Measurements from ENCODE around the gene TOP2B.

TOP2B gene

DNA sequence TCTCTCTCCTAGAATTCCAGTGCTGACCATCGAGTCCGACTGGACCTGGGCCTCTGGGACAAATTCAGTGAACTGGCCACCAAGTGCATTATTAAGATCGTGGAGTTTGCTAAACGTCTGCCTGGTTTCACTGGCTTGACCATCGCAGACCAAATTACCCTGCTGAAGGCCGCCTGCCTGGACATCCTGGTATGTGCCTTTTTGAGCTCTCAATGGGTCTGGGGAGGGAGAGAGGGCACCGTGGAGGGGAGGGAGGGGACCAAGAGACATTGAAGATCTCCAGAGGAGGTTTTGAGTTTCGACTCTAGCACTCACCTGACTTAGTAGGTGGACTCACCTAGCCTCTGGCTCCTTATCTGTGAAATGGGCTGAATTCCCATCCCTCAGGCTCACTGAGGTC, 84.2 kb downstream of the TOP2B start:
- DNase-seq, result no peak

- DNase-seq, result no peak
Observed at GRCh38 chr3:25578059-25578458, 86.6 kb downstream of the TOP2B start.

DNA sequence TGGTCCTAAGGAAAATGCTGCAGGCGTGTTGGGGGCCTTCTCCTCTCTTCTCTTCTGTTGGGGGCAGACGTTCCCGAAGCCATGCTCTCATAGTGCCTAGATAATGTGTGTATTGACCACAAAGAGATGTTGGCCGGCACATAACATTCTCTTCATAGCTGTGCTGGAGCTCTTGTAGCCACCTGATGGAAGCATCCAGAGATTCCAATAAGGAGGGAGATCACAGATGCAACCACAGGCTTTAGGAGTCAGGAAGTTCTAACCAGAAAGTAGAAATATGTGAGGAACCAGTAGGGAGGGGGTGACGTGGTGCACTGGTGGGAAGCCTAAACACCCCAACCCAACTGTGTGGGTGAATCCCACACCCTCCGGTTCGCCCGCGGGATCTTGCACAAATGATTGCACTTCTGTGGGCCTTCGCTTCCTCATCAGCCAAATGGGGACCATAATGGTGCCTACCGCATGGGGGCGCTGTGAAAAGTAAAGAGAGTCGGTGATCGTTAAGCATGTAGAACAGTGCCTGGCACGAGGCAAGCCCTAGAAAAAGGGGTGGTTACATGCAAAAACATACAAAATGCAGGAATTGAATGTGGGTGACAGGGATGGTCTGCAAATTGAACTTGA, 87.8 kb downstream of the TOP2B start:
- DNase-seq, result no peak

DNA sequence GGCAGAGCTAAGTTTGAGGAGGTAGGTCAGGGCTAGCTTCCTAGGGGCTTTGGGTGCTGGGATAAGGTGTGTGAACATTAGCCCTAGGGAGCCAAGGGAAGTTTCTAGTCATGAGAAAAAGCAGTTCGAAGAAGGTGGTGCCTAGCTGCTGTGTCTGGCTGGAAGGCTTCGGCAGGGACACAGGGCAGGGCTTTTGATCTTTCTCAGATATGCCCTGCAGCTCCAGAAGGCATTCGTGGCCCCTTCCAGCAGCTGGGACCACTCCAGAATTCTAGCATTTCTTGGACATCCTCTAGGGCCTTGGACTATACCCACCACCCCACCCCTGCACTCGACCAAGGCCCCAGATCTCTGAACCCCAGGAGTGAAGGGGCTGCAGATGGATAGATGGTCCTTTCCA, 88.6 kb downstream of the TOP2B start:
- DNase-seq, result no peak

DNA sequence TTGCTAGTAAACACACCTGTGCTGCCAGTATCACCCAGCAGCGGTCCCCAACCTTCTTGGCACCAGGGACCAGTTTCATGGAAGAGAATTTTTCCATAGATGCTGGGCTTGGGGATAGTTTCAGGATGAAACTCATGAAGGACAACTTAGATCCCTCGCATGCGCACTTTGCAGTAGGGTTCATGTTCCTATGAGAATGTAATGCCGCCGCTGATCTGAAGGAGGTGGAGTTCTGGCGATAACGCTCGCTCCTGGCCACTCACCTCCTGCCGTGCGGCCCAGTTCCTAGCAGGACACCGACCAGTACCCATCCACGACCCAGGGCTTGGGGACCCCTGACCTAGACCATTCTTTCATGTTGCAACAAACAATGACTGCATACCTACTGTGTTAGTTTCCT, 89.7 kb downstream of the TOP2B start:
- DNase-seq, result no peak

GRCh38 chr3:25574172-25574765, 90.4 kb downstream of the TOP2B start:
- no peak for DNase-seq

GRCh38 chr3:25573386-25574171, 91.1 kb downstream of the TOP2B start:
- DNase-seq, result no peak

DNA sequence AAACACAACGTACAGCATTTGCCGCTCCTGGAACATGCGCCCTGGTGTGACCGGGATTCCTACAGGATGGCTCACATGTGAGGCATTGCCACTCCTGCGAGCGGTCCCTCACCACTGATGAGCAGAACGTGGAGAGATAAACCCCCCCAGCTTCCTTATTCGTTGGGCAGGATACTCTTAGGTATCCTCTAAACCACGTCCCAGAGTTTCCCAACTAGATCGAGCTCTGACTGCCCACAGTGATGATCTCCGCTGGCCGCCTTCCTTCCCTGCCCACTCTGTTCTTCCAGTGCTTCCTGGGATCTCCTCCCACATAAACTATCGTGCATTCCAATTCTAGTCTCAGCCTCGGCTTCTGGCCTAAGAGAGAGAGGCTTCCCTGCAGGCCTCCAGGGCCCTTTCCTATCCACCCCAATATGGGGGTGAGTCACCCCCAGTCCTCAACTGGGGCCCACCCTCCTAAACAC, 91.8 kb downstream of the TOP2B start:
- DNase-seq, result no peak

DNA sequence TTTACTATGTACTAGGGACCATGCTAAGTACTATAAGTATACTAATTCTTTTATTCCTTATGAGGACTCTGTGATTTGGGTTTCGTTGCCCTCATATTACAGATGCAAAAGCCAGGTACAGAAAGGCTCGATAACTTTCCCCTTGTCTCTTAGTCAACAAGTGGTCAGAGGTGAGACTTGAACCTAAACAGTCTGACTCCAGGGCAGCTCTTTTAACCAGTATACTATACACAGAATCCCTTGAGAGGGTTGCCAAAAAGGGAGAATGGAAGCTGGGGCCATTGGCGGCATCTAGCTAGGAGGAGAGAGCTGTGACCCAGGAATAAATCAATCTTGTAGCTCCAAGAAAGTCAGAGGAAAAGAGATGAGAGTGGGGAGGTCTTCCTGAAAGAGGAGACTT, 92.4 kb downstream of the TOP2B start:
- no peak for DNase-seq

GRCh38 chr3:25571285-25571684, 93.4 kb downstream of the TOP2B start:
- no peak for DNase-seq

- DNase-seq, result no peak
Observed at GRCh38 chr3:25568525-25569078, 96.1 kb downstream of the TOP2B start.

DNA sequence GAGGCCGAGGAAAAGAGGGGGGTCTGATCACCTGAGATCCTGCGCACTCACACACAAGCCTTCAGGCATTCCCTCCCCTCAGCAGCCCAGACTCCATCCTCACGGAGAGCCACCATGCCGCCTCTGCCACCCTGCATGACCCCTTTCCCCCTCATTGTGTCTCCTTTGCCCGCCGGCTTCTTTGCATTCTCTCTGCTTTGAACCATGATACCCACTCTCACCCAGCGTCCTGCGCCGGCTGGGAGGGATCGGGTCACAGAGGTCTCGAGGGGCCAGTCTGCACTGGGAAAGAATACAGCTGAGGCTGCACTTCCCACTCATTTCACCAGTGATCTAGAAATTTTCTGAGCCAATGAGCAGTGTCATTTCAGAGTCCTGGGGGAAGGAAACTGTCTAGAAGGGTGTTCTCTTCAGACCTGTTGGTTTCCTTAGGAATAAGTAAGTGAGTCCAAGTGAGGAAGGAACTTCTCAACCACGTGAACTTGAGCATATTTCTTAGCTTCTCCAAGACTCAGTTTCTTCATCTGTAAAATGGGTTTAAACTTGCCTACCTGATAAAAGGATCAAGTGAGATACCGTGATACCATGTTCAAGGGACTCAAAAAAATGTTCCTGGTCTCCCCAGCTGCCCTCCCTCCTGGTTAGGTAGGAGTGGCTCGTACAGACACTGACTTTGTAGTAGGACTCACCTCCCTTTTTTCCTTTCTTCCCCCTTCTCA, 96.7 kb downstream of the TOP2B start:
- DNase-seq, result no peak

GRCh38 chr3:25567388-25567787, 97.3 kb downstream of the TOP2B start:
- DNase-seq, result no peak

DNA sequence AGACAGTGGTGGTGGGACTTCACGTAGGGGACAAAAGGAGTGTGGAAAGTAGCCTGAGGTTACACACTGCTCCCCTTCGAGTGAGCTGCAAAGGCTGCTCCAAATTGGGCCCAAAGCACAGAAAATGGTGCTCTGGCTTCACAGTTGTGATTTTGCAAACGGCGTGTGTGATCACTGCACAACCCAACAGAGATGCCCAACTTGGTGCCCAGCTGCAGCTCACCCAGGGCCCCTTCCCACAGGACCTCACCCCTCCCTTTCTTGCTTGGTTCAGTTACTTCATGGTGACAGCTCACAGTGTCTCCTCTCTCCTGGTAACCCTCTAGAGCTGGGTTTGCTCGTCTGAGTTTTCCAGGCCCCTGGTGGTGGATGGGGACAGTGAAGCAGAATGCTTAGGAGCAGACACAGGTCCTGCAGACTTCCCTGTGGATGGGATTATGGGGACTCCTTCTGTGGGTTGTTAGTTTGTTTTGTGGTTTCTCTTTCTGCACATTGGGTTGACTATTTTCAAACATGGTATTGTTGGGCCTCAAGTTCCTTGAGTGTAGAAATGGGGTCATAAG, 98.3 kb downstream of the TOP2B start:
- DNase-seq, result peak; percentile 2

DNA sequence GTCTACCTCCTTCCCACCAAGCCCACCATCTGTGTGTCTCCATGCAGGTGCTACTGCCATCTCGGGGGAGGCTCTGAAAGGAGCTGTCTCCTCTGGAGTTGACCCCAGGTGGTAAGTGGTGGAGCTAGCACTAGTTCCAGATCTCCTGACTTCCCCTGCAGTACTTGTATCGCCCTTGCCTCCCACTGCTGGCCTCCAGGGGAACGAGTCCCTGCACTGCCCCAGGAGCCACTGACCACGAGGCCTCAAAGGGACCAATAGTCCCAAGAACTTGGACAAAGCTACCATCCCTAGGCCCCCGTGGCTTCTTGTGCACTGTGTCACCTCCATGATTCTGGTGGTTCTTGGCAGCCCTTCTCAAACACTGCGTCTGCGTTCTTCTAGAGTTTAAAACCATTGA, 98.9 kb downstream of the TOP2B start:
- DNase-seq, result no peak

DNA sequence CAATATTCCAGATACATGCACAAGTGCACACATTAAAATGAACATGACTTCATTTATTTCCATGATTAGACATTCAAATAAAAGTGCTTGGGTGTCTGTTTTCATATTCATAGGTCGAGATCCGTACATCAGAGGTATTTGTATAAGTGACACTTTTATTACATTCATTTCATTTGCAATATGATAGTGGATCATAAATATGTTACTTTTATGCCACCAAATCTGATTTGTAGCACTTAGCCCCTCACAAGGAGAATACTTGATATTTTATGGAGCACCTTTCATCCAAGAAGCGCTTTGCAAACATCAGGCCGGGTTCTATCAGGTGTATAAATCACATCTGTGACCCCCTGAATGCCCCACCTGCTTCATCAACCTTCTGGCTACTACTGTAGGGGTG, 100.6 kb downstream of the TOP2B start:
- DNase-seq, result peak; percentile 65

DNA sequence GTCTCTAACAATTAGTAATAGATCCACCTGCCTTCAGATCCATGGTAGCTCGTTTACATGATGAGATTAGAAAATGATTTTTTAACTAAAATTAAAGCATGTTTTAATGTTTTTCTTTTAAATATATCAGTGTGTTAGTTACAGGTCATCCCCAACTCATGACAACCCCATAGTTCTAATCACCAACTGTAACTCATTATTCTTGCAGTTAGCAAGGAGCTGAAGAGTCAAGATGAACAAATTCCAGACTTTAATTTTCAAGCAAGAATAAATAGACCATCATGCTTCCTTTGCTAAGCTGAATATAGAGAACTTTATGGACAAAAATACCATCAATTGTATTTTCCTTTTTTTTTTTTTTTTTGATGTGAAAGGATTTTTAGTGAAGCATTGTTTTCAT, 101.1 kb downstream of the TOP2B start:
- DNase-seq, result no peak

DNA sequence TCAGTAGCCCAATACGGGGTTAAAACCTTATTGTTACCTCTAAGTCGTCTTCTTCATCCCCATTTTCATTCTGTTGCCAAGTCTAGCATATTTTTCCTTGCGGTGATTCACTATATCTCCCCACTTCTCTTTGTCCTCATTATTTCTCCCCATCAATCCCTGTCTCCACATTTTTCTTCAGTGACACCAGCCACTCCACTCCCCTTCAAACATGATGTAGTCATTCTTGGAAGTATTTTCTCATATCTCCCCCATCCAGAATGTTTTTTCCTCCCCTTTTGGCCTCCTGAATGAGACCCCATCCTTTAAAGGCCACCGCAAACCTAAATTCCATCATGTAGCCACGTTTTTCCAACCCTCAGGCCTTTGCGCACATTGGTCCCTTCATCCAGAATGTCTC, 105.9 kb downstream of the TOP2B start:
- DNase-seq, result no peak

GRCh38 chr3:25558121-25558520, 106.6 kb downstream of the TOP2B start:
- DNase-seq, result no peak

- no peak for DNase-seq
Observed at GRCh38 chr3:25557694-25558093, 107.0 kb downstream of the TOP2B start.

DNA sequence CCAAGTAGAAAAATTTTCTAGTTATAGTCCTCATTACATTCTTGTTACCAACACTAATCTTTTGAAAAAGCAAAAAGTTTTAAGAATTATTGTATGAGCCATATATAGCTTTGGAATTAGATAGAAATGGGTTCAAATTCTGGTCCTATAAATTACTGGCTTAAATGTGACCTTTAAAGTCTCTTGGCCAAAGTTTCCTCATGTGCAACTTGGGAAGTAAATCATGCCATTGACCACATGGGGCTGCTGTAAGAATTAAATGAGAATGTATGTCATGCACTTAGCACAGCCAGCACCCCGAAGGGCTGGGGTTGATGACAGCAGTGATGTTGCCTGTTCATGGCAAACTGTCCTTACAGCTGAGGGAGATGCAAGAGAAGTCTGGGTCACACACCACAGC, 108.3 kb downstream of the TOP2B start:
- no peak for DNase-seq

DNA sequence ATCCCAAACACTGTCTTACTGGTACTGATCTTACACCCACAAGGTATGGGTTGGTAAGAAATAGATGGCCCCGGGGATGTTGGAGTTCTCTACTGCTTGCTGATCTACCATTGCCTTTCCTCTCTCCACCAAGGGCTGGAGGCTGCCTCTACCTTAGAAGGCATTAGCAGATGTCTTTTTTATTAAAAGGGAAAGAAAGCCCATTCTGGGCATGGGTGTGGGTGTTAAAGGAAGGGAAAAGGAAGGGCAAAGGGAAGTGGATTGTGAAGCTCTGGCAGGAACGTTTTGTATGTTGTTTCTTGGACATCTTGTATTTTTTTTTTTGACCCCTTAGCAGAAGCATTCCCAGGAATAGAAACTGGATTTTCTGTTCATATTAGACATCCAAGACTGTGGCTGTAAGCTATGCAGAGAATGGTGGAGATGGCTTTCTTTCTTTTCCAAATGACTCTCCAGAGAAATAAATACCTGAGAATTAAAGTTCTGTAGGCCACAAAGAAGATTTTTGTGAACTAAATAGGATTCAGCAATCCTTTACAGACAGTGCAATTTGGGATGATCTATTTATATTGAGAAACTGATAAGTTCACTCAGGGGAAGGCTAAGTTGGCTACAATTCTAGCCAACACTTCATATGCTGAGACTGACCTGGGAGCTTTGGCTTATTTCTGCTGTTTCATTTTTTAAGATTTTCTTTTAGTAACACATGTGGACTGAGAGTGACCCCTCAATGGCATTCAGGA, 108.8 kb downstream of the TOP2B start:
- no peak for DNase-seq

Data from NCI-H69 (cell line).